HEK293T (cell line): ENCODE results near the gene CADPS2.

Source experiments
- ARNT ChIP-seq: fragments of 450-650 bp; IDR thresholded peaks from 2 replicates; pipeline ENCODE4 v1.6.1; 2017; ENCODE audit warnings: mild to moderate bottlenecking
- BHLHE40 ChIP-seq: fragments of 450-650 bp; IDR thresholded peaks from 2 replicates; pipeline ENCODE4 v1.6.1; 2016; ENCODE audit warnings: mild to moderate bottlenecking, moderate library complexity, borderline replicate concordance
- ELF4 ChIP-seq: fragments of 450-650 bp; IDR thresholded peaks from 2 replicates; pipeline ENCODE4 v1.6.1; 2017; ENCODE audit warnings: antibody characterized with exemption
- FOXA1 ChIP-seq: fragments of 450-650 bp; IDR thresholded peaks from 2 replicates; pipeline ENCODE4 v1.6.1; 2016; ENCODE audit warnings: mild to moderate bottlenecking
- HDGF ChIP-seq: fragments of 450-650 bp; IDR thresholded peaks from 2 replicates; pipeline ENCODE4 v1.6.1; 2017; ENCODE audit warnings: antibody characterized with exemption, borderline replicate concordance
- L3MBTL2 ChIP-seq: fragments of 450-650 bp; conservative IDR thresholded peaks from 2 replicates; pipeline ENCODE4 v1.6.1; 2016; ENCODE audit warnings: mild to moderate bottlenecking
- NFRKB ChIP-seq: fragments of 450-650 bp; IDR thresholded peaks from 2 replicates; pipeline ENCODE4 v1.6.1; 2016; ENCODE audit warnings: mild to moderate bottlenecking, moderate library complexity
- SUZ12 ChIP-seq: fragments of 450-650 bp; IDR thresholded peaks from 2 replicates; pipeline ENCODE4 v1.6.1; 2016; ENCODE audit warnings: mild to moderate bottlenecking
- TARDBP ChIP-seq: fragments of 450-650 bp; IDR thresholded peaks from 2 replicates; pipeline ENCODE4 v1.6.1; 2016
- TF ChIP-seq, protein P1 (sequence below): fragments of 450-650 bp; IDR thresholded peaks from 2 replicates; pipeline ENCODE4 v1.6.1; 2016

DNA sequence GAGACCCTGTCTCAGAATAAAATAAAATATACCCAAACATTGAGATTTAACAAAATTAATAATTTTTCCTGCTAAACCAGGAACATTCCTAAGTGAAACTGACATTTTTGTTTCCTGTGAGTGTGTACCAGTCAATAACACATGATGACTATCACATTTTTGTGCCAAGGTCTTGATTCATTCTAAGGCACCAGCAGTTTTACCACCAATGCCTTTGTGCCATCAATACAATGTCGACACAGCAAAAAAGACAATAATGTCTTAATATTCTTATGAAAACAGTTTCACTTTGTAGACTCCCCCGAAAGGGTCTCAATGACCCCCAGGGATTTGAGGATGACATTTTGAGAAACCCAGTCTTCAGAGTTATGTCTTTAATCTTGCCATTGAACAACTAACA, 7.2 kb upstream of the CADPS2 start:
- TF ChIP-seq FOXA1 (no peak), SUZ12 (no peak), HDGF (no peak), NFRKB (no peak), ELF4 (no peak), BHLHE40 (no peak), ARNT (no peak), TARDBP (no peak), L3MBTL2 (no peak)
- TF ChIP-seq, protein P1, sequence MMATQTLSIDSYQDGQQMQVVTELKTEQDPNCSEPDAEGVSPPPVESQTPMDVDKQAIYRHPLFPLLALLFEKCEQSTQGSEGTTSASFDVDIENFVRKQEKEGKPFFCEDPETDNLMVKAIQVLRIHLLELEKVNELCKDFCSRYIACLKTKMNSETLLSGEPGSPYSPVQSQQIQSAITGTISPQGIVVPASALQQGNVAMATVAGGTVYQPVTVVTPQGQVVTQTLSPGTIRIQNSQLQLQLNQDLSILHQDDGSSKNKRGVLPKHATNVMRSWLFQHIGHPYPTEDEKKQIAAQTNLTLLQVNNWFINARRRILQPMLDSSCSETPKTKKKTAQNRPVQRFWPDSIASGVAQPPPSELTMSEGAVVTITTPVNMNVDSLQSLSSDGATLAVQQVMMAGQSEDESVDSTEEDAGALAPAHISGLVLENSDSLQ, result no peak
